Stimulated activated CD4-positive, alpha-beta T cell treated with anti-CD3 and anti-CD28 coated beads, Interleukin-1b, Interleukin-23, amount 100 ng/mL, for 24 hours (primary cell): ENCODE results near the gene SRRD.
"Not testable (repeated sequence)": the region's sequence is repeated elsewhere in the genome, so short reads cannot be mapped to it uniquely, and the experiment has no call there.

ENCODE experiments used
- DNase-seq, 4 experiments: peaks; one replicate each; pipeline ENCODE4 v3.0.0-alpha.2; 2020; ENCODE audit warnings: low read depth in 4 of 4, low spot score in 1 of 4

The SRRD gene

GRCh38 chr22:26483439-26484359 is at the start of gene SRRD, which contains the start of gene HPS4:
SRRD (plus strand) TSS chr22:26483877; CDS start chr22:26483891, 14 bp downstream.
HPS4 (minus strand) TSS chr22:26483783; CDS start chr22:26481762, 2,021 bp downstream.
- peak; percentile 74 to 87 (median 84) for DNase-seq

GRCh38 chr22:26435327-26436093 is 48.2 kb upstream of the SRRD start:
- DNase-seq: no peak

GRCh38 chr22:26436903-26437515 is 46.7 kb upstream of the SRRD start:
- no peak for DNase-seq

GRCh38 chr22:26437694-26438392 is 45.8 kb upstream of the SRRD start:
- no peak for DNase-seq

GRCh38 chr22:26438776-26439175 is 44.9 kb upstream of the SRRD start:
- not testable (repeated sequence) for DNase-seq

GRCh38 chr22:26439559-26439958 is 44.1 kb upstream of the SRRD start:
- no peak for DNase-seq

GRCh38 chr22:26442086-26442756 is 41.5 kb upstream of the SRRD start:
- no peak for DNase-seq

GRCh38 chr22:26443901-26444690 is 39.6 kb upstream of the SRRD start:
- DNase-seq: no peak

GRCh38 chr22:26444777-26445176 is 38.9 kb upstream of the SRRD start:
- DNase-seq: no peak

- no peak for DNase-seq
Measured at GRCh38 chr22:26445577-26446275, 38.0 kb upstream of the SRRD start.

- DNase-seq: no peak
Measured at GRCh38 chr22:26446808-26447515, 36.7 kb upstream of the SRRD start.

- DNase-seq: no peak
Measured at GRCh38 chr22:26447584-26448329, 35.9 kb upstream of the SRRD start.

GRCh38 chr22:26448334-26448733 is 35.3 kb upstream of the SRRD start:
- no peak for DNase-seq

GRCh38 chr22:26448941-26449340 is 34.7 kb upstream of the SRRD start:
- DNase-seq: no peak

- DNase-seq: no peak
Measured at GRCh38 chr22:26450453-26451185, 33.1 kb upstream of the SRRD start.

- no peak for DNase-seq
Measured at GRCh38 chr22:26452236-26453016, 31.3 kb upstream of the SRRD start.
